HepG2 (cell line): ENCODE measurements around the gene C21orf58. TPM values are rescaled to one million over a fixed set of nuclear protein-coding genes. Genes with fewer than 3 reads are reported as not detected.

Experiments used
- EEA1 ChIP-seq: sonication (generic); formaldehyde crosslinking; IDR thresholded peaks from 2 replicates; pipeline ENCODE4 v1.5.1; 2020; ENCODE audit warnings: mild to moderate bottlenecking, missing genetic modification reagents, borderline replicate concordance
- EED ChIP-seq: sonication (generic); formaldehyde crosslinking; IDR thresholded peaks from 2 replicates; pipeline ENCODE4 v1.5.0; 2020; ENCODE audit warnings: mild to moderate bottlenecking, missing genetic modification reagents
- FOXP1 ChIP-seq, 2 experiments: fragments of 450-650 bp in 1 of 2; IDR thresholded peaks; 2 replicates each; pipeline ENCODE4 v1.6.1; 2017 to 2018; ENCODE audit warnings: antibody characterized with exemption in 1 of 2
- HES4 ChIP-seq: sonication (generic); formaldehyde crosslinking; IDR thresholded peaks from 2 replicates; pipeline ENCODE4 v1.9.0; 2021; ENCODE audit warnings: mild to moderate bottlenecking, missing genetic modification reagents, borderline replicate concordance
- HOXA9 ChIP-seq: sonication (generic); formaldehyde crosslinking; IDR thresholded peaks from 2 replicates; pipeline ENCODE4 v1.8.1; 2022; ENCODE audit warnings: missing genetic modification reagents, mild to moderate bottlenecking, moderate library complexity, borderline replicate concordance
- KLF16 ChIP-seq, 2 experiments: sonication (generic) in 1 of 2; formaldehyde crosslinking in 1 of 2; IDR thresholded peaks; 2 replicates each; pipeline versions ENCODE4 v1.6.1 to v1.8.0; 2016 to 2023; ENCODE audit warnings: missing genetic modification reagents in 2 of 2, missing compliant biosample characterization in 1 of 2
- MXI1 ChIP-seq: IDR thresholded peaks from 3 replicates; pipeline ENCODE4 v1.6.1; 2012; ENCODE audit warnings: low read depth, low read length, inconsistent platforms, borderline replicate concordance
- SATB2 ChIP-seq: sonication (generic); formaldehyde crosslinking; IDR thresholded peaks from 2 replicates; pipeline ENCODE4 v1.5.0; 2020; ENCODE audit warnings: missing genetic modification reagents
- SMARCE1 ChIP-seq: fragments of 450-650 bp; IDR thresholded peaks from 2 replicates; pipeline ENCODE4 v1.6.1; 2017; ENCODE audit warnings: borderline replicate concordance
- SNAPC4 ChIP-seq: sonication (generic); formaldehyde crosslinking; IDR thresholded peaks from 2 replicates; pipeline ENCODE4 v1.4.0; 2020; ENCODE audit warnings: mild to moderate bottlenecking, missing genetic modification reagents
- SP2 ChIP-seq: sonication (generic); formaldehyde crosslinking; IDR thresholded peaks from 2 replicates; pipeline ENCODE4 v1.5.1; 2020; ENCODE audit warnings: mild to moderate bottlenecking, missing genetic modification reagents
- ZBTB46 ChIP-seq: sonication (generic); formaldehyde crosslinking; IDR thresholded peaks from 2 replicates; pipeline ENCODE4 v1.4.0; 2020; ENCODE audit warnings: mild to moderate bottlenecking, missing genetic modification reagents, borderline replicate concordance
- ZC3H13 ChIP-seq: sonication (generic); formaldehyde crosslinking; IDR thresholded peaks from 2 replicates; pipeline ENCODE4 v1.8.1; 2023; ENCODE audit warnings: mild to moderate bottlenecking, missing genetic modification reagents, moderate library complexity
- ZFP90 ChIP-seq: sonication (generic); formaldehyde crosslinking; IDR thresholded peaks from 2 replicates; pipeline ENCODE4 v1.8.0; 2022; ENCODE audit warnings: missing genetic modification reagents, mild to moderate bottlenecking, inconsistent platforms, borderline replicate concordance
- ZNF766 ChIP-seq: sonication (generic); formaldehyde crosslinking; IDR thresholded peaks from 2 replicates; pipeline ENCODE4 v1.5.0; 2020; ENCODE audit warnings: missing genetic modification reagents, borderline replicate concordance
- polyA plus RNA-seq, 8 experiments: library from polyadenylated mRNA; depleted of rRNA in 3 of 8; stranded (reverse) in 7 of 8; unstranded in 1 of 8; fragments of >200 nt; fragmentation: Illumina TruSeq in 4 of 8; extraction: Trizol in 4 of 8; gene quantifications; 2 replicates each; pipeline versions ENCODE4 v1.2.1 to v1.2.3, GENCODE V29; 2011 to 2016; ENCODE audit warnings: low read depth in 4 of 8, missing spikeins in 1 of 8, mixed read lengths in 1 of 8; ENCODE audit not compliant: insufficient read depth in 1 of 8
- total RNA-seq, 5 experiments: library from RNA; depleted of rRNA; stranded (reverse); fragments of >200 nt; fragmentation: Illumina TruSeq; extraction: Trizol; gene quantifications; 2 replicates each; pipeline ENCODE4 v1.2.3, GENCODE V29; 2016; ENCODE audit warnings: low read depth in 1 of 5
- TF ChIP-seq, protein P1 (sequence below): IDR thresholded peaks from 2 replicates; pipeline ENCODE4 v1.6.1; 2012; ENCODE audit warnings: low read depth, low read length, improper control_type of control experiment
- TF ChIP-seq, protein P2 (sequence below): sonication (generic); formaldehyde crosslinking; IDR thresholded peaks from 2 replicates; pipeline ENCODE4 v1.4.0; 2020; ENCODE audit warnings: missing genetic modification reagents

C21orf58 gene
- total and polyA plus RNA-seq, 2 of the 13 experiments (the other 11 are each of a cell fraction or from before 2014, with no cell fraction given): 3.5 to 6.8 TPM

GRCh38 chr21:46324390-46325072 is 861 bp upstream of the C21orf58 start (continued):
- TF ChIP-seq ZFP90 (CRISPR knock-in tag) (no peak; the same call in 1 of the 2 replicates), SMARCE1 (no peak), ZC3H13 (CRISPR knock-in tag) (0 out of 2 replicates have a peak, but pooled peaks have one; percentile 48), SNAPC4 (CRISPR knock-in tag) (no peak), ZBTB46 (CRISPR knock-in tag) (no peak), ZNF766 (CRISPR knock-in tag) (no peak), MXI1 (peak; percentile 59; the same call in 1 of the 3 replicates), SATB2 (no peak), FOXP1 (IDR thresholded peaks at IDR 0.05) (no peak), FOXP1 (CRISPR knock-in tag; IDR thresholded peaks at IDR 0.05) (no peak), EEA1 (CRISPR knock-in tag) (no peak), EED (no peak), HES4 (CRISPR knock-in tag) (peak; percentile 29; the same call in 1 of the 2 replicates), SP2 (CRISPR knock-in tag) (peak; percentile 75; the same call in 1 of the 2 replicates), KLF16 (CRISPR knock-in tag; IDR thresholded peaks at IDR 0.05) (peak in 1 of 2 experiments; percentile 35; a peak in 1 of 4 replicates), HOXA9 (CRISPR knock-in tag) (peak; percentile 32; the same call in 1 of the 2 replicates)
- TF ChIP-seq, protein P1, sequence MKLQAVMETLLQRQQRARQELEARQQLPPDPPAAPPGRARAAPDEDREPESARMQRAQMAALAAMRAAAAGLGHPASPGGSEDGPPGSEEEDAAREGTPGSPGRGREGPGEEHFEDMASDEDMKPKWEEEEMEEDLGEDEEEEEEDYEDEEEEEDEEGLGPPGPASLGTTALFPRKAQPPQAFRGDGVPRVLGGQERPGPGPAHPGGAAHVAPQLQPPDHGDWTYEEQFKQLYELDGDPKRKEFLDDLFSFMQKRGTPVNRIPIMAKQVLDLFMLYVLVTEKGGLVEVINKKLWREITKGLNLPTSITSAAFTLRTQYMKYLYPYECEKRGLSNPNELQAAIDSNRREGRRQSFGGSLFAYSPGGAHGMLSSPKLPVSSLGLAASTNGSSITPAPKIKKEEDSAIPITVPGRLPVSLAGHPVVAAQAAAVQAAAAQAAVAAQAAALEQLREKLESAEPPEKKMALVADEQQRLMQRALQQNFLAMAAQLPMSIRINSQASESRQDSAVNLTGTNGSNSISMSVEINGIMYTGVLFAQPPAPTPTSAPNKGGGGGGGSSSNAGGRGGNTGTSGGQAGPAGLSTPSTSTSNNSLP: no peak
- TF ChIP-seq, protein P2, sequence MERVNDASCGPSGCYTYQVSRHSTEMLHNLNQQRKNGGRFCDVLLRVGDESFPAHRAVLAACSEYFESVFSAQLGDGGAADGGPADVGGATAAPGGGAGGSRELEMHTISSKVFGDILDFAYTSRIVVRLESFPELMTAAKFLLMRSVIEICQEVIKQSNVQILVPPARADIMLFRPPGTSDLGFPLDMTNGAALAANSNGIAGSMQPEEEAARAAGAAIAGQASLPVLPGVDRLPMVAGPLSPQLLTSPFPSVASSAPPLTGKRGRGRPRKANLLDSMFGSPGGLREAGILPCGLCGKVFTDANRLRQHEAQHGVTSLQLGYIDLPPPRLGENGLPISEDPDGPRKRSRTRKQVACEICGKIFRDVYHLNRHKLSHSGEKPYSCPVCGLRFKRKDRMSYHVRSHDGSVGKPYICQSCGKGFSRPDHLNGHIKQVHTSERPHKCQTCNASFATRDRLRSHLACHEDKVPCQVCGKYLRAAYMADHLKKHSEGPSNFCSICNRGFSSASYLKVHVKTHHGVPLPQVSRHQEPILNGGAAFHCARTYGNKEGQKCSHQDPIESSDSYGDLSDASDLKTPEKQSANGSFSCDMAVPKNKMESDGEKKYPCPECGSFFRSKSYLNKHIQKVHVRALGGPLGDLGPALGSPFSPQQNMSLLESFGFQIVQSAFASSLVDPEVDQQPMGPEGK (CRISPR knock-in tag): peak; percentile 32; the same call in 1 of the 2 replicates
